HuH-7 (cell line): ENCODE results near the gene SLC24A2.
"Not testable (repeated sequence)": the region's sequence is repeated elsewhere in the genome, so short reads cannot be mapped to it uniquely, and the experiment has no call there.

Experiments
- DNase-seq: peaks from one replicate; pipeline ENCODE4 v3.0.0; 2011; ENCODE audit warnings: low spot score

The SLC24A2 gene

DNA sequence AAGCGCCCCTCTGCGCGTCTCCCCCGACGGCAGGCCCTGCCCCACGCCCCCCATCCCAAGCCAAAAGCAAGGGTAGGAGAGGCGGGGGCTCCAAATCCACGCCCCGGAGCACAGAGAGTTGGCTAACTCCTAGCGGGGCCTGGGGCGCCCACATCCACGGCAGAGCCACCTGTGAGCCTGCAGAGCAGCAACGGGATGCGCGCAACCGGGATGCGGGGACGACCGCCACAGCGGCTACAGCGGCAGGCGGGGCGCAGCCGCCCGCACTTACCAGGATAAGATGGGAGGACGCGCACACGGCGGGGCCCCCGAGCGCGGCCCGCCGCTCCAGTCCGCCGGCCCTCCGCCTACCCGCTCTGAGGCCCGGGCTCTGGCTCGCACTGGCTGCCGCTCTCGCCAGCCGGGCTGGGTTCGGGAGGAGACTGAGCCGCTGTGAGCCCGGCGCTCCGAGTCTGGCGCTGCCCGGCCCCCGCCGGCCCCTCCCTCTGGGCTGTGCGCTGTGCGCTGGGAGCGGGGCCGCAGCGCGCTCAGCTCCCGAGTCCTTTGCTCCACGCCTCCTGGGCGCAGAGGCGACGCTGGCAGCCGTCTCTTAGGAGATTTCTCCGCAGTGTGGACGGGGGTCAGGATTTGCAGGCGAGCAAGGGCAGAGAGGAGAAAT, at the start of gene SLC24A2:
TSS of gene SLC24A2 (minus strand) at position 424 of the 658 bp plus-strand sequence.
- DNase-seq: no peak

DNA sequence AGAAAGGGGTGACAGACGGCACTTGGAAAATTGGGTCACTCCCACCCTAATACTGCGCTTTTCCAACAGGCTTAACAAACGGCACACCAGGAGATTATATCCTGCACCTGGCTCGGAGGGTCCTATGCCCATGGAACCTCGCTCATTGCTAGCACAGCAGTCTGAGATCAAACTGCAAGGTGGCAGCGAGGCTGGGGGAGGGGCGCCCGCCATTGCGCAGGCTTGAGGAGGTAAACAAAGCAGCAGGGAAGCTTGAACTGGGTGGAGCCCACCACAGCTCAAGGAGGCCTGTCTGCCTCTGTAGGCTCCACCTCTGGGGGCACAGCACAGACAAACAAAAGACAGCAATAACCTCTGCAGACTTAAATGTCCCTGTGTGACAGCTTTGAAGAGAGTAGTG, 44.5 kb upstream of the SLC24A2 start:
- DNase-seq: not testable (repeated sequence)

DNA sequence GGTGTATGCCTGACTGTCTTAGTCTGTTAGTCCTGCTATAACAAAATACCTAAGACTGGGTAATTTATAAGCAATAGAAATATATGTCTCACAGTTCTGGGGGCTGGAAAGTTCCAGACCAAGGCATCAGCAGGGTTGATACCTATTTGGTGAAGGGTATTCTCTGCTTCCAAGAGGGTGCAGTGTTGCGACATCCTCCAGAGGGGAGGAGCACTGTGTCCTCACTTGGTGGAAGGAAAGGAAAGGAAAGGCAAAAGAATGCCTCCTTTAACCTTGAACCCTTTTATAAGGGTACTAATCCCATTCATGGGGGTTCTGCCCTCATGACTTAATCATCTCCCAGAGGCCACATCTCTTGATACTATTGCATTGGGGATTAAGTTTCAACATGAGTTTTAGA, 42.0 kb upstream of the SLC24A2 start:
- no peak for DNase-seq

DNA sequence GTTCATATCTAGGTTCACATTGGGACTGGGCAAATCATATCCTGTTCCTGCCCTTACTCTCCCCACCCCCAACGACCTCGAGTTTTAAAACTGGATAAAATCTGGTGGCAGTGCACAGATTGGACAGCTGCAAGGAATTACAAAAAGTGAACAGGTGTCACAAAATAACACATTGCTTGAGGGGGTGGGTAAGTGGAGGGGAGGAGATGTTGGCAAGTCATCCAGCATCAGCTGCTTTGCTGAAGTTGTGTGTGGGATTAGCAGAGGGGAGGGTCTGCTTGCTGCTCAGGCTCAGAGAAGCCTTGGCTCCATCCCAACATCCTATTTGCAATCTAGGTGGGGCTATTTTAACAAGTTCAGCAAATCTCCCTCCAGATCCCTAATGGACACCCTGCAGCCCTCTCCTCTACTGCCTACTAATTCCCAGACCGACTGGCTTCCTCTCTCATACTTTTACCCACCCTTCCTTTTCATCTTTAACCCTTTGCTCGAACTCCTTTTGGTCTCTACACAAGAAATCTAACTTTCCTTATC, 39.8 kb upstream of the SLC24A2 start:
- no peak for DNase-seq

DNA sequence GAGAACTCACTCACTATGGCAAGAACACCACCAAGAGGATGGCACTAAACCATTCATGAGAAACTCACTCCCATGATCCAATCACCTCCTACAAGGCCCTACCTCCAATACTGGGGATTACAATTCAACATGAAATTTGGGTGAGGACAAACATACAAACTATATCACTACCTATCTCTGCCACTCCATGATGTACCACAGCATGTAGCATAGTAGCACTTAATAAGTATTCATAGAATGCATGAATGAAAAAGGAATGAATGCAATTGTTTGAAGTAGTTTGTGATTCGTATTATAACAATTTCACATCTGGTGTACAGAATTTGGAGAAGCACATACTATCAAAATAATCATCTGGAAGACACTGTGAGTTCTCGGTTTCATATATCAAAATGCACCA, 27.9 kb upstream of the SLC24A2 start:
- no peak for DNase-seq

DNA sequence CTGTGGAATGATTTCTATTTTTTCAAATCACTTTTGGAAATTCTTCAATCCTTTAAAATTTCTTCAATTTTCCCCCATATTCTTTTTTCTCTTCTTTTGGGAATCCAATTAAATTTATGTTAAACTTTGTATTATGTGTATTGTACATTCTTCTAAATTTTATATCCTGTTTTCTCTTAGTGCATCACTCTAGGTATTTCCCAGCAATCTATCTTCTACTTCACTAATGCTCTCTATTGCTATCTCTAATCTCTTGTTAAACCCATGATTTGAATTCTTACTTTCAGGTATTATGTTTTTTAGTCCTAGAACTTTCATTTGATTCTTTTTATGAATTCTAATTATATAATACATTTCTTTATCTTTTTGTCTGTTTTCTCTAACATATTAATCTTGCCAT, 23.4 kb upstream of the SLC24A2 start:
- no peak for DNase-seq

DNA sequence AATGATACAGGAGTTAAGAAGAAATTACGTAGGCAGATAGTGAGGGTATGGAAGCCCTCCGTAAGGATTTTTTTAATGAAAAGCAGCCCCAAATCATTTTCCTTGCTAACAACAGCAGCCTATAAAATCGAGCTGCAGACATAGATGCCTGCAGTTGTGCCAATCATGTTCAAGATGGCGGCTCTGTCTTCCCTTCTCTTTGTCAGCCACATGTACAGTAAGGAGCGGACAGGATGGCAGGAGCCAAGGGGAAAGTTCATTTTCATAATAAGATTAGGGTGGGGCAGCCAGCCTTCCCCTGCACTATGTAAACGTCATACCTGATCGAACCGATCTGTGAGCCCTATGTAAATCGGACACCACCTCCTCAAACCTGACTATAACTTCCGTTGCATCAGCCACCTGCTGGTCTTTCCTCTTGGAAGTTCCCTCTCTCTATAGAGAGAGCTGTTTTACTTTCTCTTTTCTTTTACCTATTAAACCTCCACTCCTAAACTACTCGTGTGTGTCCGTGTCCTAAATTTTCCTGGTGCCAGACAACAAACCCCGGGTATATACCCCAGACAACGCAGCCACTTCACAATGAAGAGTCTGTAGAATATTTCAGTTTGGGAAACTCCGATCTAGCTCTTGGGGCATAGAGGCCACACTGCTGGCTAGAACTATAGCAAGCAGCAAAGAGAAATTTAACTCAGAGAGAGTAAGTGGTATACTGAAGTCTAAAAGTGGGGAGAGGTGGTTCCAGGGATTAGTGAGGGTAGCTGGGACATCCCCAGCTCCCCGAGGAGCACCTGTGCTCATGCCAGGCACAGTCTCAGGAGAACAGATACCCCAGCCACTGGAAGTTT, 20.8 kb upstream of the SLC24A2 start:
- no peak for DNase-seq

DNA sequence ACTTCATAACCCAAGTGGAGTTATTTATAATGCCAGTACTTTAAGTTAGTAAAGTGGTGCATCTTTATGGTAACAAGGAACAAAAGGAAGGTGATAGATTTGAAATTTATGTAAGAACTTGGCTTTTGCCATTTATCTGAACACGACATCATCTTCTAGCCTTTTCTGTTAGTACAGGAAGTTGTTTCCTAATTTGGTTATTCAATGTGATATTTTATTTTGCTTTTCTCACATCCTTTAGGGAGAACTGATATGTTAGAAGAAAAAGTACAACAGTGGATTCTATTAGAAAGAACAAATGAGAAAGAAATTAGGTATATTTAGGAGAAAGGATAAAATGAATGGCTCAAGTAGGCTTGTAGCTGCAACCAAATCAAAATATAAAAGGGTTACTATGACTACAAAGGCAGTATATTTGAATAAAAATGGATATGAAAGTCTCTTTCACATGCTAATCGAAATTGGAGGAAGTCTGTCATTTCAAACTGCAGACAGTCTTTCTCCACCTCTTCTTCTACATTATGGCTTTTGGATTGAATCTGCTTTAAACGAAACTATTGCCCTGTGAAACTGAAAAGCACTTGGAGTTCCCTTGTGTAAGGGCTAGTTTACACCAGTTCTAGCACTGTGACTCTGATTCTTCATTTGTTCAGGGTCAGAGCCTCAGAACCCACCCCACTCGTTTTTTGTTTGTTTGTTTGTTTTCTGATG, 18.5 kb upstream of the SLC24A2 start:
- DNase-seq: no peak

DNA sequence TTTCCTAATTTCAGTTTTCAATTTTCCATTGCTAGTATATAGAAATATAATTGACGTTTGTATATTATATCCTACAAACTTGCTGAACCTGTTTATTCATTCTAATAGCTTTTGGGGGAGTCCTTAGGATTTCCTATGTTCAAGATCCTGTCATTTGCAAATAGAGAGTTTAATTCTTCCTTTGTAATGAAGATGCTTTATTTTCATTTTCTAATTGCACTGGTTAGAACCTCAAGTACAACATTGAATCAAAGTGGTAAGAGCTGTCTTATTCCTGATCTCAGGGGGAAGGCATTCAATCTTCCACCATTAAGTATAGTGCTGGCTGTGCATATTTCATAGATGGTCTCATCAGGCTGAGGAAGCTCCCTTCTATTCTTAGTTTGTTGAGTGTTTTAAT, 15.6 kb upstream of the SLC24A2 start:
- no peak for DNase-seq

DNA sequence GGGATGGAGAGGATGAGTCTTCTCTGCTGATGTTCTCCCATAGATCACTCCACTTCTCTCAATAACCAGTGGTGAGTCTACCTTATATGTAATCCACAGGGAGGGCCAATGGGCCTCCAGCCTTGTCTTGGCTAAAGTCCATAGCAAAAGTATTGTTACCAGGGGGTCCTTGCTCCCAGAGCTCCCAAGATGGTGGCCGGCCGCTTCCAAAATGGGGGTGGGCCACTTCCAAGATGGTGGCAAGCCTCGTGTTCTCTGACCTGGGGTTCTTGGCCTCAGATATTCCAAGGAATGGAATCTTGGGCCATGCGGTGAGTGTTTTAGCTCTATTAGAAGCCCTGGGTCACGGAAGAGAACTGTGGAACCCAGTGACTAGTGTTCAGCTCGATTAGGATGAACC, 12.0 kb upstream of the SLC24A2 start:
- no peak for DNase-seq

DNA sequence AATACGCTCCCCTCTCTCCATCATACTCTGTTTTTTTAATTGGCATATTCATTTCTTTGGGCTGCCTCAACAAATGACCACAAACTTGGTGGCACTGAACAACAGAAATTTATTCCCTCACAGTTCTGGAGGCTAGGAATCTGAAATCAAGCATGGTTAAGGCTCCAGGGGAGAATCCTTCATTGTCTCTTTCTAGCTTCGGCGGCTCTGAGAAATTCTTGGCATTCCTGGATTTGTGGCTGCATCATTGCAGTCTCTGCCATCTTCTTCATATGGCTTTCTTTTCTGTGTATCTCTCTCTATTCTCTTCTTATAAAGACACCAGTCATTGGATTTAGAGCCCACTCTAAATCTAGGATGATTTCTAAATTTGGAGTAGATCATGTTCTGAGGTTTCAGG, 10.9 kb upstream of the SLC24A2 start:
- no peak for DNase-seq

DNA sequence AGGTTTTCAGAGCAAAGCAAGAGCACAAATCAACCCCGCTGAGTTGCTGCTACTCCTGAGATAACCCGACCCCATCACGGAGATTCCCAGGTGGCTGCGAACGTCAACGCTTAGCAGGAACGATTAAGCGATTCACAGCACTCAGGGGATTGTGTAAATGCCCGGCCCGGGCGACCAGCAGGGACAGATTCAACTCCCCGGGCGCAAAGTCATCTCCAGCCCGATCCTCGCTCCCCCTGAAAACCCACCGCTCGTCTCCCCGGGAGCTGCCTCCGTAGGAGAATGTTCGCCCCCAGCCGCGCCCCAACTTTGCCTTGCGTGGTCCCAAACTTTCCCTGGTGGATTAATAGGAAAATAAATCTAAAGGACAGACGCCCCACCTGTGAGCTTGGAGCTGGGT, 685 bp downstream of the SLC24A2 start:
- no peak for DNase-seq

DNA sequence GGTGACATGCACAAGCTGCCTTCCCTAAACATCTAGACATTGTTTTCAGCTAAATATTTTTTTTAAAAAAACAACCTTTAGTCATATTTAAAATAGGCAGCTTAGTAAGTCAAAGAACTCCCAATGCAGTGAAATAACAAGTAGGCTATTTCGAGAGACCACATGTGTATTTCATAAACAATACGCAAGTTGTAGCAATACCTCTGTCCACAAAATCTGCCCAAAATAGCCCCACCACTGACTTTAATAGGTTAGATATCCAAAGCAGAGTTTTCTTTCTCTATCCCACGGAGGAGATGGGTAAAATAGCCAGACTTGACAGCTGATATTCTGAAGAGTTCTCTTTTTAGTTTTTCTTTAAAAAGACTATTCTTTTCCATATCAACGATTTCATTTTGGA, 1.2 kb downstream of the SLC24A2 start:
- DNase-seq: no peak

DNA sequence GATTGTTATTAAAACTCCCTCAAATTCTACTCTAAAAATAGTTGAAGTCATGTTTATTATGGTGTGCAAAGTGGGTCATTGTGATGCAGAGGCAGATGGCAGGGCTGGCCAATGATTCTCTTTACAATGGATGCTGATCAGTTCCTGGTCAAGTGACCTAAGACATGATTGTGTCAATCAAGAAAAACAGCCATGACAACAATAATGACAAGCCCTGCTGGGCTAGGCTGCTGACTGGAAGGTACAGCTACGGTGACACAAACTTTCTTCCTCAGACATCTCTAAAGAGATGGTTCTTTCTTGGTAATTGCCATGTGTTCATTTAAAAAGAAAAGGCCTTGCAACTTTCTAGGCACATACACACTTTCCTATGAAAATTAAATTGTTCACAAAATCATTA, 3.6 kb downstream of the SLC24A2 start:
- DNase-seq: no peak

DNA sequence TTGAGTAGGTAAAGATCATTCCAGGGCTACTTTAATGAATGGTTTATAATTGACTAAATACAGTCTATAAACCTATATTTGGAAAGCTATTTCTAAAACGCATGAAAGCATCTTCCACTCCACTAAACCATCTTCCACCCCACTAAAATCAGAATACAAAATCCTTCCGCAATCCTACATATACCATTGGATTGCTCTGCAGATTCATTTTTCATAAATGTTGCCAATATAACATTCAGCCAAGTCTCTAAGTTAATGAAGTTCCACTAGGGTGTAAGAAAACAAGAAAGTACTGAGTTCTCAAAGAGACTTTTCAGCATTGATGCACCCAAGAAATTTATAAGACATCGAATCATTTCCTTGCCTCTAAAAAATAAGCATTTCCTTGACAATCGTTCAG, 4.7 kb downstream of the SLC24A2 start:
- DNase-seq: no peak

DNA sequence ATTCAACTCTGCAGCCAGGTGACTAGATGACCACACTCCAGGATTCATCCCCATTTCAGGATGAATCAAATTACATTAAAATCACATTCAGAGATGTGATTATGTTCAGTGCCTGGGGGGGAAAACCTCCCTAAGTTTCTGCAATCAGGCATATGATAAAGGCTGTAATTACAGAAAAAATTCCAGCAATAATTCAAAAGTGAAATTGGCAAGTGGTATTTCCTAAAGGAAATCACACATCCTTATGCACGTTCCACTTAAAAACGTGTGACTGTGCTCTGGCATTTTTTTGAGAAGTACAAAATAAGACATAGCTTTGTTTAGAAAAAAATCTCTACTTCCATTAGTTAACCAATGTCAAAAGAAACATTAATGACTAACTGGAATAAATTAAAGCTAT, 5.3 kb downstream of the SLC24A2 start:
- DNase-seq: no peak

DNA sequence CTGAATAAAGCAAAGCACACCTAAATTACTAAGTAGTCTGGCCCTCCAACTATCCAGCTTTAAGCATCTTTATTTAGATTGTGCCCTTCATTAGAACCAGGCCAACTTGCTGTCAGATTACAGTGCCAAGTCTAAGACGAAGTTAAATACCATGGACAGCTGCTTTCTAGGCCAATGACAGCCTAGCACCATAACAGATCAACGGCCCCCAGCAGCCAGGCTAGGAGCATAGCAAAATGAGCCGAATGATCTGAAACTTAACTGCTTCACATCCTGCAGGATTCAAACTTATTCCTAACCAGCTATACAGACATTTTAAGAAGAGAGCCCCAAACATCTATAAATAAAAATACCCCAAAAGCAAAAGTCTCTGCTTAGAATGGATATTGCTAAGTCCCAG, 6.8 kb downstream of the SLC24A2 start:
- DNase-seq: peak; percentile 12

DNA sequence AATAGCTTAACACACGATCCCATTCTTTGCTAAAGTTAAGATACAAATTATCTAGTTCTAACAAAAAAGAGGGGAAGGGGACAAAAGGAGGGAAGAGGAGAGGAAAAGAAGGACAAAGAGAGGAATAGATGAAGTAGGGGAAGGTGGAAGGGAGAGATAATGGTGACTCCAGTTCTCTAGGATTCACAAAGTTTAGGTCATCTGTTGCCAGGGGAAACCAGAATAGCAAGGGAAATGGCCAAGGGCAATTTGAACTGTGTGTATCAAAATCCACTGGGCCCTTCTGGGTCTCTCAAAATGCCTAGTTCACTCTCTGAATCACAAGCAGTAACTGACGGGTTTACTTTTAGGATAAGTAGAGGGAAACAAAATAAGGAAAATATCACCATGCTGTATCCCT, 7.6 kb downstream of the SLC24A2 start:
- DNase-seq: no peak

DNA sequence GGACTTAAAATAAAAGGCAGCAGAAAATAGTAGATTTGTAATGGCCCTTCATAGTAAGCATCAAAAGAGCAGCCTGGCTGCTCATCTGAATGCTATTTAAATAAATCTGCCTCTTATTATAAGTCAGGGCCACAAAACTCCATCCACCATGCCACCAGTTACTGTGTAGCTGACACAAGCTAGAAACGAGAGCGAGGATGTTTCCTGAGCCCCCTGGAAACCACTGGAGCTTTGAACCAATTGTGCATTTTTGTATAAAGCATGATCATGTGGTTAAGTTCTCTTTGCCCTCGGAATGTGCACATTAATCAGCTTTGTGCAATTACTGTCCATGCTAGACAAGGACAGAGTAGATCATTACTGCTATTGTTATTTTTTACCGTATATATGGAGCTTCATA, 17.4 kb downstream of the SLC24A2 start:
- DNase-seq: no peak

DNA sequence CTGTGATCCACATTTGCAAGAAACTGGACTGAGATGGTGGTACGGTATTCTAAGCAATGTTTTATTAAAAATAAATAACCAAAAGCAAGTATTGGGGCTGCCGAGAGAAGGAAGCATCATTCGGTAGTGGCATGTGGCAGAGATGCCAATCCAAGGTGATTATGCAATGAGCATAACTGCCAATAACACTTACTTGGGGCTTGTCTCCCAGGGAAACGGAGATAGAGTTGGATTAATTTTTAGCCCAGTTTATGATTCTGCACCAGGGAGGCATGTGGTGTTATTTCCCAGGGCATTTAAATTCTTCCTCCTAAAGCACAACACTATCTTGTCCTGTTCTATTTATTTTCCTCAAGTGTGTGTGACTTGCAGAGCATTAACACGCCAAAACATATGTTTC, 17.9 kb downstream of the SLC24A2 start:
- no peak for DNase-seq

DNA sequence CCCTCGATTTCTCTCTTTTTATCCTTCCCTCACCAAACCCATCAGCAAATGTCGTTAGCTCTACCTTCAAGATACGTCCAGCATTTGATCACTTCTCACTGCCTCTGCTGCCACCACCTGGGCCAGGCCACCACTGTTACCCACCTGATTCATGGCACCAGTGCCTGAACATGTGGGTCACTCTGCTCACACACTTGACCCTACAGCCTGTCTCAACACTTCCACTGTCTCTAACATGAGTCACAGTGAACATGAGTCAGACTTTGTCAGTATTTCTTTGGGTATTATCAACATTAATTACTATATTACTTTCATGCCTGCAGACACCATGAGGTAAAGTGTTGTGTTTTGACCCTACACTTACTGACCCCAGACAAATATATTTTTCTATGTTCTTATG, 19.6 kb downstream of the SLC24A2 start:
- no peak for DNase-seq

DNA sequence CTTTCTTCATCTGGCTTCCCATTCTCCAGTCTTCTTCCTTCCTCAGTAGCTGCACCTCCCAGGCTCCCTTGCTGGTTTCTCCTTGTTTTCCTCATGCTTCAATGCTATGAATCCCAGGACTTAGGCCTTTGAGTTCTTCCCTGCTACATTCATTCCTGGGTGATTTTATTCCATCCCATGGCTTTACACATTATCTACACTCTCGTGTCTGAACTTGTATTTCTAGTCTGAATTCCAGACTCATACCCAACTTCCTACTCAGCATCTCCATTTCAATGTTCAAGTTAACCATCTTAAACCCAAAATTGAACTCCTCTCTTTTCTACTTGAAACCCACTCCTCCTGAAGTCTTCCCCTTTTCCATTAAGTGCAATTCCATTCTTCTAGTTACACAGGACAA, 20.0 kb downstream of the SLC24A2 start:
- no peak for DNase-seq

DNA sequence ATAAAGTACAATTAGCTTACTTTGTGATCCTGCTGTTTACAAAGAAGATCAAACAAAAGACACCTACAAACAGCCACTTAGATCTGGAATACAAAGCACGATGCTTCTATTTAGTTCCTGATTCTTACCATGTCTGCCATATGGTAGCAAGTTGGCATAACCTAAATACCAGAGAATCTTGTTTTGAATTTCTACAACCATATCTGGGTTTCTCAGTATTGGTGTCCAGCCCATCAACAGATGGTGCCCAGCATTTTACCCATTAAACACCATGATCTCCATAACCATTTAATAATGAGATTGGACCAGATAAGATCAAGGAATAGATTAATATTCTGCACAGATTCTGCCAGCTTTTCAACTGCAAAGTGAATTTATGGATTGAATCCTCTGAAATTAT, 29.8 kb downstream of the SLC24A2 start:
- no peak for DNase-seq
